RWPE1 (cell line): Measurements from ENCODE around the gene TIMM21.

Experiments
- CTCF ChIA-PET: fragments of 350-600 bp; sonication (Branson Sonifier 250); formaldehyde crosslinking; extraction: SDS; loops from one replicate; lab custom pipeline; 2021; lab: Yijun Ruan, JAX
- POLR2A ChIA-PET: fragments of 400-600 bp; formaldehyde crosslinking; extraction: SDS; loops from one replicate; lab custom pipeline; 2020; ENCODE audit warnings: antibody characterized with exemption; ENCODE audit not compliant: low non-redundant PET; lab: Yijun Ruan, JAX
- DNase-seq: peaks from one replicate; pipeline ENCODE4 v3.0.0; 2012; ENCODE audit warnings: low spot score
- H3K27ac ChIP-seq: fragments of 450-650 bp; 2 replicates; pipeline ENCODE4 v1.5.1; 2017
- TF ChIP-seq, protein P1 (sequence below): fragments of 450-650 bp; conservative IDR thresholded peaks from 2 replicates; pipeline ENCODE4 v1.5.1; 2017; ENCODE audit warnings: low read depth, mild to moderate bottlenecking

TIMM21 gene

DNA sequence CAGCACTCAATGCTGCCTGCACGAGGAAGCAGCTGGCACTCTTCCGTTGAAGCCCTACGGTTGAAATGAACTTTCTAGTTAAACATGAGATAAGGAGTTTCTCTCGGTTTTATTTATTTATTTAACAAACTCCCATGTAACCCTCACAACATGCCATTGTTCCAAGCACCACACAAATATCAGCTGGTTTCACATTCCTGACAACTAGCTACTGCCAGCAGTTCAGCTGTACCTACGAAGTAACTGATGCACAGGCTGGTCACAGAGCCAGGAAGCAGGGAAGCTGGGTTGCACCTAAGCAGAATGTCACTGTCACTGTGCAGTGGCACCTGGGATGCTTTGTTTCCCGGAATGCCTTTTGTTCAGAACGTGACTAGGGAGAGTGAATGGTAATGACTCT, 18.1 kb downstream of the TIMM21 start:
- TF ChIP-seq, protein P1, sequence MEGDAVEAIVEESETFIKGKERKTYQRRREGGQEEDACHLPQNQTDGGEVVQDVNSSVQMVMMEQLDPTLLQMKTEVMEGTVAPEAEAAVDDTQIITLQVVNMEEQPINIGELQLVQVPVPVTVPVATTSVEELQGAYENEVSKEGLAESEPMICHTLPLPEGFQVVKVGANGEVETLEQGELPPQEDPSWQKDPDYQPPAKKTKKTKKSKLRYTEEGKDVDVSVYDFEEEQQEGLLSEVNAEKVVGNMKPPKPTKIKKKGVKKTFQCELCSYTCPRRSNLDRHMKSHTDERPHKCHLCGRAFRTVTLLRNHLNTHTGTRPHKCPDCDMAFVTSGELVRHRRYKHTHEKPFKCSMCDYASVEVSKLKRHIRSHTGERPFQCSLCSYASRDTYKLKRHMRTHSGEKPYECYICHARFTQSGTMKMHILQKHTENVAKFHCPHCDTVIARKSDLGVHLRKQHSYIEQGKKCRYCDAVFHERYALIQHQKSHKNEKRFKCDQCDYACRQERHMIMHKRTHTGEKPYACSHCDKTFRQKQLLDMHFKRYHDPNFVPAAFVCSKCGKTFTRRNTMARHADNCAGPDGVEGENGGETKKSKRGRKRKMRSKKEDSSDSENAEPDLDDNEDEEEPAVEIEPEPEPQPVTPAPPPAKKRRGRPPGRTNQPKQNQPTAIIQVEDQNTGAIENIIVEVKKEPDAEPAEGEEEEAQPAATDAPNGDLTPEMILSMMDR, result no peak
- no peak for DNase-seq
- H3K27ac ChIP-seq, result no peak overlapping the region
- POLR2A ChIA-PET, result no interaction called here
- CTCF ChIA-PET, result interaction anchor here (0.6 kb wide), 2 partner anchors 1313 to 1557 kb away, joined by 3 read pairs; no protein-coding TSS in a partner anchor

DNA sequence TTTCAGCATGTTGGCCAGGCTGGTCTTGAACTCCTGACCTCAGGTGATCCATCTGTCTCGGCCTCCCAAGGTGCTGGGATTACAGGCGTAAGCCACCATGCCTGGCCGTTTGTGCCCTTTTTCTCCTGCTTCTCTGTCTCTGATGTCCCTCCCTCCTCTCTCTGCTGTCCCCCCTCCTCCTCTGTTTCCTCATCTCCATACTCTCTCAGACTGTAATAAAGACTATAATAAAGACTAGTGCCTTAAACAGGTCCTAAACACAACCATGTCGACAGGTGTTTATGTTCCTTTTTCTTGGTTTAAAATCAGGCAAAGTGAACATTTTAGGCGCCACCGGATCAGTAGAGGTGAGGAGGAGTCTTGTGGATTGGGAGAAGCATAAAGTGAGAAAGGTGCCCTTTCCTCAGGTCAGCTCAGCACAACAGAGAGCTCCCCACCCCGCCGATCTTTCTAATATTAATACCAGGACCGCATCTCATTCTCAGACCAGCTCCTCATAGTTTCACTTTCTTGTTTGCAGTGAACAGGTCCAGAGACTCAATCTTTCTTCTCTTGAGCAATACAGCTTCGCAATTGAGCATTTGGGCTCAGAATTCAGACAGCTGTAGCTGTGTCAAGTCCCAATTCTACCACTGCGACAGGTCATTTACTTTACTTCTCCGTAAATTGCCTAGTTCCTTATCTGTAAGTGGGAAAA, 23.7 kb downstream of the TIMM21 start:
- ChIA-PET POLR2A (no interaction called here), CTCF (no interaction called here)
- H3K27ac ChIP-seq, result no peak overlapping the region
- TF ChIP-seq, protein P1, result no peak
- DNase-seq, result no peak

DNA sequence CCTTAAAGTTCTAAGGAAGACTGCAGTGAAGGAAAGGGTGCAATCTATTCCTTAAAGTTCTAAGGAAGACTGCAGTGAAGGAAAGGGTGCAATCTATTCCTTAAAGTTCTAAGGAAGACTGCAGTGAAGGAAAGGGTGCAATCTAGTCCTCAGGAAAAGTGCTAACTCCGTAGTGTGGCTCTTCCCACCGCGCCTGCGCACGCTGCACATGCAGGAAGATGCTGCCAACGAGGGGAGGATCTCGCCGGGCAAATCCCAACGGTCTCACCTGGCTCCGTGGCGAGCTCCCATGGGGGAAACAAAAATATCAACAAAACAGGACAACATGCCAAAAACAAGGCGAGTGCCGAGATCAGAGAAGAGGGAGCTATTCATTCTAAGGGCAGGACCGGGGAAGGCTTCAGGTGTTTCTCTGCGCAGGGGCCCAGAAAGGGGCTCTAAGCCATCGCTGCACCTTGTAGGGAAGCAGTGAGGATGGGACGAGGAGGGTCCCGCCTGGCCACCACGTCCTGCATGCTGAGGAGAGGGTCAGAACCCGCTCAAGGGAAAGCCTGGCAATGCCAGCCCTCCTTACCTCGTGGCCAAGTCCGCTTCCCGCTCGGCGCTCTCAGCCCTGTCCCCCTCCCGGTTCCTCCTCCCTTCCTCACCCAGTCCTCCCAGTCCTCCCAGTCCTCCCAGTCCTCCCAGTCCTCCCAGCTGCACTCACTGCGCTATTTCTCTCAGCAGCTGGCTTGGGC, 24.5 kb downstream of the TIMM21 start:
- TF ChIP-seq, protein P1, result no peak
- no peak overlapping the region for H3K27ac ChIP-seq
- ChIA-PET CTCF (no interaction called here), POLR2A (no interaction called here)
- no peak for DNase-seq

DNA sequence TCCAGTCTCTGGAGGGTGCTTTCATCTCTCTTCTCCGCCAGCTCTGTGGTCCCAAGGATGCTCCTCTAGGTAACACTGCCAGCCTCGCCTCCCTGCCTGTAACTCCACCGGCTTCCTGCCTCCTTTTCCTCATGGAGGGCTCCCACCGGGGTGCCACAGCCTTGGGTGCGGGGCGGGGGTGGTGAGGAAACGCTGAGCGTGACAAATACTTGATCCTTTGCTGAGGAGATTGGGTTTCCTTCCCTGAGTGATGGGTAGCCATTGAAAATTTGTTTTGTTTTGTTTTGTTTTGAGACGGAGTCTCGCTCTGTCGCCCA, 25.1 kb downstream of the TIMM21 start:
- DNase-seq, result no peak
- ChIA-PET POLR2A (no interaction called here), CTCF (no interaction called here)
- TF ChIP-seq, protein P1, result no peak
- no peak overlapping the region for H3K27ac ChIP-seq

DNA sequence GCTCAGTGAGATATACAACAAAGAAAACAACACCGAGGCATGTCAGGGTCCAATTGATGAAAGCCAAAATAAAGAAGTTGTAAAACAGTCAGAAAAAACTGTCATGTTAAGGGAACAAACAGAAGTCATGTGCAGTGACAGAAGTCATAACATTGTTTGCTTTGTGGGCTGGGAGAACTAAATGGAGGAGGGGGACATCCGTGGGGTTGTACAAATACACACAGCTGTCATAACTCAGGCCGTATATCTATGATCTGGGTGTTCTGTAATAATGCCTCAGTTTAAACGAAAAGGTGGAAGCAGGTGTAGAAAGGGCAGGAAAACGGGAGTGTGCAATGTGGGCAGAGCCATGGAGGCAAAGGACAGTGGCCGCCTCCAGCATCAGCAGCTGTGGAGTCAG, 27.3 kb downstream of the TIMM21 start:
- H3K27ac ChIP-seq, result no peak overlapping the region
- TF ChIP-seq, protein P1, result no peak
- no peak for DNase-seq
- ChIA-PET CTCF (no interaction called here), POLR2A (no interaction called here)

DNA sequence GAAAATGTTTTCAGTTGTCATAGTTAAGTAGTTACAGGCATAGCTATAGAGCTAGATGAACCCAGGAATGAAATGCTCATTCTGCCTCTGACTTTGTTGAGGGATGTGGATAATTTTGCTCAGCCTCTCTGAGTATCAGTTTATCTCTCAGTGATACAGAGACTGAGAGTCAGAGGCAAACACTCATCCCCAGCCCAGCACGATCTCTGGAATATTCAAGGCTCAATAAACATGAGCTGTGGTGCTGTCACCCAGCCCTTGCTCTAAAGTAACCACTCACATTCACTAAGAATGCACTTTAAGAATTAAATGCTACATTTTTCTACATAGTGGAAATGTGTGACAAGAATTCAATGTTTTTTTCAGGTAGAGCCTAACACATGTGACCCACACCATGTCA, 30.6 kb downstream of the TIMM21 start:
- ChIA-PET POLR2A (no interaction called here), CTCF (no interaction called here)
- H3K27ac ChIP-seq, result no peak overlapping the region
- no peak for DNase-seq
- TF ChIP-seq, protein P1, result no peak
